GM06990 (cell line): ENCODE measurements around the gene CDYL.

Experiments
- DNase-seq: peaks from one replicate; pipeline ENCODE4 v3.0.0-alpha.2; 2011; ENCODE audit not compliant: insufficient read length; ENCODE audit errors: extremely low read depth
- H3K27me3 ChIP-seq: replicated peaks from 2 replicates; pipeline ENCODE4 v1.6.0; 2011; ENCODE audit warnings: low read length; ENCODE audit not compliant: control insufficient read depth, insufficient read depth
- H3K36me3 ChIP-seq: 2 replicates; pipeline ENCODE4 v1.5.1; 2011; ENCODE audit warnings: low read length; ENCODE audit not compliant: control insufficient read depth, insufficient read depth
- H3K4me3 ChIP-seq: replicated peaks from 2 replicates; pipeline ENCODE4 v1.5.1; 2011; ENCODE audit warnings: low read depth, mild to moderate bottlenecking, control low read depth, low read length
- CTCF ChIP-seq: IDR thresholded peaks from 2 replicates; pipeline ENCODE4 v1.5.1; 2011; ENCODE audit warnings: low read length, control low read depth, mild to moderate bottlenecking, inconsistent platforms; ENCODE audit not compliant: insufficient read depth, poor library complexity, severe bottlenecking

CDYL gene

GRCh38 chr6:4908062-4908461 is 131.9 kb downstream of the CDYL start:
- TF ChIP-seq CTCF: no peak
- peaks cover 3% of the 10 kb centered on the region for H3K36me3 ChIP-seq
- H3K27me3 ChIP-seq: no peaks in the 10 kb centered on the region
- no peak overlapping the region for H3K4me3 ChIP-seq
- DNase-seq: no peak

- no peak overlapping the region for H3K4me3 ChIP-seq
- no peak for DNase-seq
- H3K27me3 ChIP-seq: no peaks in the 10 kb centered on the region
- no peak for TF ChIP-seq CTCF
- H3K36me3 ChIP-seq: peaks cover 3% of the 10 kb centered on the region
Observed at GRCh38 chr6:4909063-4909706, 133.0 kb downstream of the CDYL start.

GRCh38 chr6:4910037-4910760 is 134.0 kb downstream of the CDYL start:
- no peak for DNase-seq
- TF ChIP-seq CTCF: no peak
- Histone ChIP-seq H3K36me3 (peaks cover 3% of the 10 kb centered on the region), H3K4me3 (no peak overlapping the region), H3K27me3 (no peaks in the 10 kb centered on the region)

- no peak for TF ChIP-seq CTCF
- Histone ChIP-seq H3K27me3 (no peaks in the 10 kb centered on the region), H3K4me3 (no peak overlapping the region), H3K36me3 (peaks cover 3% of the 10 kb centered on the region)
- DNase-seq: no peak
Observed at GRCh38 chr6:4912559-4912958, 136.4 kb downstream of the CDYL start.

- Histone ChIP-seq H3K4me3 (no peak overlapping the region), H3K36me3 (peaks cover 3% of the 10 kb centered on the region), H3K27me3 (no peaks in the 10 kb centered on the region)
- no peak for DNase-seq
- no peak for TF ChIP-seq CTCF
Observed at GRCh38 chr6:4913705-4914419, 137.7 kb downstream of the CDYL start.
